Measurements from ENCODE around the gene EDIL3.

DNA sequence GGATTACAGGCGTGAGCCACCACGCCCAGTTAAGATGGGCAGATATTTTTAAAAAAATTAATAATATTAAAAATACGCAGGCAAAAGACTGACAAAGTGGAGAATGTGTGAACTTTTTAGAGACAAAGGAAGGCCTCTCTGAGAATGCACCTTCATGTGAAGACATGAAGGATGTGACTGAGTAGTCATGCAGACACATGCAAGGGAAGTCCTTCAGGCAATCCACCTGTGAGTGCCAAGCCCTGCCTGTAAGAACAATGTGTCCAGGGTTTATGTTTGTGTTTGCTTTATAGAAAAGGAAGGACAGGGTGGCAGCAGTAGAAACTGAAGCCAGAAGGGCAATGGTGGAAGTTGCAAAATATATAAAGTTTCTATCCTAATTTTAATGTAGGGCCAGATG, 169.2 kb downstream of the EDIL3 start:
- TF ChIP-seq EZH2 (IDR thresholded peaks at IDR 0.05), result no peak
- no peak for TF ChIP-seq POLR2AphosphoS5 (IDR thresholded peaks at IDR 0.05; ENCODE audit: borderline replicate concordance, low read depth, low read length)
- no peak for TF ChIP-seq FOXP2 (optimal IDR thresholded peaks at IDR 0.05; ENCODE audit: control extremely low read depth, extremely low read length, insufficient read depth)
